GM21447 (cell line): Measurements from ENCODE around the gene EXOC8.
"Not testable (repeated sequence)": the region's sequence is repeated elsewhere in the genome, so short reads cannot be mapped to it uniquely, and the experiment has no call there.

Source experiments
- ATAC-seq: cut with Tn5 transposase; IDR thresholded peaks from one replicate; pipeline ENCODE4 v1.9.1; 2021; ENCODE audit not compliant: unreplicated experiment

The EXOC8 gene

DNA sequence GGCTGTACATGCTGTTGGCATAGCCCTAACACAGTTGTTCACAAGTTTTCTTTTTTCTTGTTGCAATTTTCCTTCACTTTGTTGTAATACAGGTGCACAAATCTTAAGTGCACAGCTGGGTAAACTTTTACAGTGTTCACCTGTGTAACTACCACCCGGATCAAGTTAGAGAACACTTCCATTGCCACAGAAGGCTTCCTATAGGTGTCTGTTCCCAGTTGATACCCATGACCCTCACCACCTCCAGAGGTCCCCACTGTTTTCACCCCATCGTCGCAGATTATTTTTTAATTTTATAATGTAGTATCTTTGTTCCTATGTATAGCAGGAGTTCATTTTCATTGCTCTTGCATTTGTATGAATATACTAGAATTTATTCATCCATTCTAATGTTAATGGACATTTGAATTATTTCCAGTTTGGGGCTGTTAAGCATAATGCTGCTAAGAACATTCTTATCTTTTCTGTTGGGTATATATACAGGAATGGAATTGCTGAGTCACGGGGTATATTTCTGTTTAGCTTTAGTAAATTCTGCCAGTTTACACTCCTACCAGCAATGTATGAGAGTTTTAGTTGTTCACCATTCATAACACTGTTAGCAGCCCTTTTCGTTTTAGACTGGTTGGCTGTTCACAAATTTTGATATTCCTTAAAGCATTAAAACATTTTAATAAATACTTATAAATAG, 16.8 kb upstream of the EXOC8 start:
- ATAC-seq, result no peak

GRCh38 chr1:231353086-231353485, 15.4 kb upstream of the EXOC8 start:
- no peak for ATAC-seq

- ATAC-seq, result no peak
These were observed 14.2 kb upstream of the EXOC8 start for GRCh38 chr1:231351816-231352215.

DNA sequence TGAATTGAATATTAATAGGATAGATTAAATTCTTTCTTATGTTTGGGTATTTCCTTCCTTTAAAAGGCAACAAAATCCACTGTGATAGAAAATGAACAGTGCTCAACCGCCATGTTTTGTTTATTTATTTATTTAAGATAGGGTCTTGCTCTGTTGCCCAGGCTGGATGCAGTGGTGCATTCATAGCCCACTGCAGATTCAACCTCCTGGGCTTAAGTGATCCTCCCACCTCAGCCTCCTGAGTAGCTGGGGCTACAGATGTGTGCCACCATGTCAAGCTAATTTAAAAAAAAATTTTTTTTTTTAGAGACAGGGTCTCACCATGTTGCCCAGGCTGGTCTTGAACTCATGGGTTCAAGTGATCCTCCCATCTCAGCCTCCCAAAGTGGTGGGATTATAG, 11.2 kb upstream of the EXOC8 start:
- not testable (repeated sequence) for ATAC-seq

GRCh38 chr1:231348442-231348841, 10.8 kb upstream of the EXOC8 start:
- no peak for ATAC-seq

GRCh38 chr1:231347961-231348360, 10.3 kb upstream of the EXOC8 start:
- no peak for ATAC-seq

DNA sequence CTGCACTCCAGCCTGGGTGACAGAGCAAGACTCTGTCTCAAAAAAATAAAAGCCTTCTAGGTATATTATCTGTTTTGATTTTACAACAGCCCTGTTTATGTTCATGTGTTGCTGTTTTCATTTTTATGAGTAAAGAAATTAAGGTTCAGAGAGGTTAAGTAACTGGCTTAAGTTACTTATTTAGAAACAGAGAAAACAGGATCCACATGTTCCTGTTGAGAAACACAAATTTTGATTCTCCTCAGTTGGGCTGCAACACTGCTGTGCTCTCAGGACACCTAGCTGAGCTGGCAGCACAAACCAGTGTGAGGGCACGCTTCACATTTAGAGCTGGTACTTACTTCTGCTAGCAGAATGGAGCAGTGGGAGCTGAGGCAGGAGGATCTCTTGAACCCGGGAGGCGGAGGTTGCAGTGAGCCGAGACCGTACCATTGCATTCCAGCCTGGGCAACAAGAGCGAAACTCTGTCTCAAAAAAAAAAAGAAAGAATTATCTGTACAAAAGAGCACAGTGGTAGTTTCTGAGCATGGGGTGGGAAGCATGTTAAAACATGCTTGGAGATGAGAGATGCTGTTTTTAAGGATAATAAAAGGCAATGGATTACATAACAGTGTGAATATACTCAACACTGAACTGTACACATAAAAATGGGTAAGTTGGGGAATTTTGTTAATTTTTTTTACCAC, 2.8 kb upstream of the EXOC8 start:
- ATAC-seq, result no peak

- peak; percentile 12 for ATAC-seq
These were observed 847 bp upstream of the EXOC8 start, which contains the start of gene SPRTN for GRCh38 chr1:231338270-231339128. SPRTN (plus strand) TSS chr1:231338293; CDS start chr1:231338384, 91 bp downstream.

DNA sequence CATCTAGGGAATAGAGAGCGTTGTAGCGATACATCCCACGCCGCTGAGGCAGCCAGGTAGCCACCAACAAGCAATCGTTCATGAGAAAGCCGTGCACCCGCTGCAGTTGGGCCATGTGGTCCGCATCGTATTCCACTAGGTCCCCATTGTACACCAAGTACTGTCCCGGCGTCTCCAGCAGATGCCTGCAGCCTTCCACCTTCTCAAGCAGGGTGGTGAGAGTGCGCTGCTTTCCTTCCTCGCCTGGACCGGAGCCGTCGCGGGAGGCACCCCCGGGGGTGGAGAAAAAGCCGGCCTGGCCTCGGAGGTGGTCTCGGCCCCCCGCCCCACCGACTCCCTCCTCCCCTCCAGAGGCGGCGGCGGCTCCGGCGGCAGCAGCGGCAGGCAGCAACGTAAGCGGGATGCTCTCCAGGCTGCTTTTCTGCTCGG, 595 bp downstream of the EXOC8 start:
- ATAC-seq, result peak; percentile 14

- ATAC-seq, result no peak
These were observed 1.7 kb downstream of the EXOC8 start for GRCh38 chr1:231335663-231336602.

DNA sequence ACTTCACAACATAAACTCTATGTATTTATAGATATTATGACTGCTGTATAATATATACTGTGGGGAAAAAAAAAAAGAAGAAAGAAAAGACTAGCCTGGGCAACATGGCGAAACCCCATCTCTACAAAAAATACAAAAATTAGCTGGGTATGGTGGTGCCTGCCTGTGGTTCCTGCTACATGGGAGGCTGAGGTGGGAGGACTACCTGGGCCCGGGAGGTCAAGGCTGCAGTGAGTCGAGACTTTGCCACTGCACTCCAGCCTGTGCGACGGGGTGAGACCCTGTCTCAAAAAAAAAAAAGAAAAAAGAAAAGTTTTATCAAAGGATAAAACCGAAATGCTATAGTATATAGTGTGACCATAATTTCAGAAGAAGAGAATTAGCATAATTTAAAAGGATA, 2.7 kb downstream of the EXOC8 start:
- ATAC-seq, result no peak

DNA sequence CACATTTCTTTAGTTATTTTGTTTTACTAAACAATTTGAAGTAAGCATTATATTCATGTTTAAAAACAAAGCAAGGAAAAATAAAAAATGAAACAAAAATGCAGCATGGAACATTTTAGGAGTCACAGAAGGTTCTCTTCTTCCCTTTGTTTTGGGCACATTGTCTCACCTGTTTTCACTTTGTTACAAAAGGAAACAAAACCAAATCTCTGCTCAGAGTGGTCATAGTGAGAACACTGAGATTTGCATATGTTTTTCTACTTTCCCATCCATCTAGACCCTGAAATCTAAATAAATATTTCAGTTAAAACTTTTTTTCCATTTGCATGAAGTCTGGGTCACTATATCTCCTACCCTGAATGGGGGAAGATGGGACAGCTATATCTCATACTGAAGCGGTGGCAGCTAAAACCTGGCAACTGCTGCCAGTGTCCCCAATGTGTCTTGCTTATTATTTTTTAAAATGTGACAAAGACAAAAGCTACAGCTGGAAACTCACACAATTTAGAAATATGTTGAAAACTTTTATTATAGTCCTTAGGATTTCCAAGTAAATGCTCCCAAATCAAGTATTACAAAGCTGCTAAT, 3.5 kb downstream of the EXOC8 start:
- no peak for ATAC-seq

- ATAC-seq, result no peak
These were observed 4.9 kb downstream of the EXOC8 start for GRCh38 chr1:231332761-231333160.

DNA sequence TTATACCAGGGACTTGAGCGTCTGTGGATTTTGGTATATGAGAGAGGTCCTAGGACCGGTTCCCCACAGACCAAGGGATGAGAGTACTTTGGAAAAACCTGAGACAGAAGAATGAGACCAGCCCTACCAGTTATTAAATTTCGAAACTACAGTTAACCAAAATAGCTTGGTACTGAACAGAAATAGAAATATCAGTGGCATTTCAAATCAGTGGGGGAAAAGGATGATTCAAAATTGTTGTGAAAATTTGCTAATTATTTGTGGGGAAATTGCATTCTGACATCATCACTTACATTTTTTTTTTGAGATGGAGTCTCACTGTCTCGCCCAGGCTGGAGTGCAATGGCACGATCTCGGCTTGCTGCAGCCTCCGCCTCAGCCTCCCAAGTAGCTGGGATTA, 8.2 kb downstream of the EXOC8 start:
- no peak for ATAC-seq

- no peak for ATAC-seq
These were observed 10.0 kb downstream of the EXOC8 start for GRCh38 chr1:231327617-231328016.

GRCh38 chr1:231326248-231326647, 11.4 kb downstream of the EXOC8 start:
- no peak for ATAC-seq

GRCh38 chr1:231324660-231325059, 13.0 kb downstream of the EXOC8 start:
- ATAC-seq, result no peak

- ATAC-seq, result no peak
These were observed 14.6 kb downstream of the EXOC8 start for GRCh38 chr1:231322880-231323530.

DNA sequence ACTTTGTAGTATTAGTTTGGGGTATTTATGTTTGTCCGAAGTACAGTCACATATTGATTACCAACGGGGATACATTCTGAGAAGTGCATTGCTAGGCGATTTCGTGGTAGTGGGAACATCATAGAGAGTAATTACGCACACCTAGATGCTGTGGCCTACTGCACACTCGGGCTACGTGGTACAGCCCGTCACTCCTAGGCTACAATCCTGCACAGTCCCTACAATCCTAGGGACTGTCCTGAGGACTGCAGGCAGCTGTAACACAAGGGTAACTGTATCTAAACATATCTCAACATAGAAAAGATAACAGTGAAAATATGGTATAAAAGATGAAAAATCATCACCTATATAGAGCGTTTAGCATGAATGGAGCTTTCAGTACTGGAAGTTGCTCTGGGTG, 18.6 kb downstream of the EXOC8 start:
- ATAC-seq, result no peak

GRCh38 chr1:231318568-231318967, 19.1 kb downstream of the EXOC8 start:
- no peak for ATAC-seq
